Fibroblast of lung (primary cell): ENCODE results near the gene TNFSF10. TPM values are rescaled to one million over a fixed set of nuclear protein-coding genes. Genes with fewer than 3 reads are reported as not detected.

Source experiments
- DNase-seq, 2 donors: peaks; one replicate each; pipeline versions ENCODE4 v3.0.0 to v3.0.0-alpha.2; 2010; ENCODE audit warnings: low read depth in 2 of 2
- H2AFZ ChIP-seq: 2 replicates; pipeline ENCODE4 v1.5.1; 2012; ENCODE audit warnings: low read length, control low read depth, inconsistent platforms
- H3K27ac ChIP-seq: 2 replicates; pipeline ENCODE4 v1.5.1; 2011; ENCODE audit warnings: low read length, control low read depth; ENCODE audit not compliant: insufficient read depth
- H3K27me3 ChIP-seq: 2 replicates; pipeline ENCODE4 v1.5.1; 2011; ENCODE audit warnings: mild to moderate bottlenecking, low read length; ENCODE audit not compliant: control insufficient read depth, insufficient read depth
- H3K36me3 ChIP-seq: 2 replicates; pipeline ENCODE4 v1.5.1; 2011; ENCODE audit warnings: low read length; ENCODE audit not compliant: control insufficient read depth, insufficient read depth
- H3K4me1 ChIP-seq: 2 replicates; pipeline ENCODE4 v1.5.1; 2011; ENCODE audit warnings: low read length; ENCODE audit not compliant: control insufficient read depth, insufficient read depth; ENCODE audit errors: extremely low read depth
- H3K4me2 ChIP-seq: 2 replicates; pipeline ENCODE4 v1.5.1; 2011; ENCODE audit warnings: low read length, control low read depth; ENCODE audit not compliant: insufficient read depth; ENCODE audit errors: extremely low read depth
- H3K4me3 ChIP-seq, 4 experiments: fragments of 200-600 bp in 1 of 4; sonication (generic) in 1 of 4; replicated peaks in 1 of 4; 2 replicates each; pipeline ENCODE4 v1.5.1; 2011 to 2016; ENCODE audit warnings: low read length in 4 of 4, low read depth in 3 of 4, mild to moderate bottlenecking in 3 of 4, control low read depth in 2 of 4, inconsistent platforms in 1 of 4, mixed read lengths in 1 of 4; ENCODE audit not compliant: insufficient read depth in 1 of 4; ENCODE audit errors: control extremely low read depth in 1 of 4
- H3K79me2 ChIP-seq: 2 replicates; pipeline ENCODE4 v1.5.1; 2012; ENCODE audit warnings: mild to moderate bottlenecking, low read length, inconsistent platforms; ENCODE audit not compliant: control insufficient read depth, insufficient read depth
- H3K9ac ChIP-seq: 2 replicates; pipeline ENCODE4 v1.5.1; 2011; ENCODE audit warnings: mild to moderate bottlenecking, low read length, control low read depth; ENCODE audit not compliant: insufficient read depth
- H3K9me3 ChIP-seq: 2 replicates; pipeline ENCODE4 v1.5.1; 2012; ENCODE audit warnings: low read depth, low read length; ENCODE audit not compliant: control insufficient read depth, insufficient read depth
- H4K20me1 ChIP-seq: 2 replicates; pipeline ENCODE4 v1.5.1; 2011; ENCODE audit warnings: low read length; ENCODE audit not compliant: control insufficient read depth, insufficient read depth; ENCODE audit errors: extremely low read depth
- CTCF ChIP-seq, 2 donors: IDR thresholded peaks in 1 of 2; conservative IDR thresholded peaks in 1 of 2; 1 replicate in 1 of 2; 2 replicates in 1 of 2; pipeline ENCODE4 v1.5.1; 2011 to 2012; ENCODE audit warnings: low read length in 2 of 2, control low read depth in 1 of 2, inconsistent platforms in 1 of 2, low read depth in 1 of 2, mild to moderate bottlenecking in 1 of 2
- EZH2 ChIP-seq: IDR thresholded peaks from 2 replicates; pipeline ENCODE4 v1.5.1; 2012; ENCODE audit warnings: low read length, control low read depth, mild to moderate bottlenecking; ENCODE audit errors: missing control alignments
- polyA plus RNA-seq, 2 donors: library from polyadenylated mRNA; depleted of rRNA in 1 of 2; stranded (reverse) in 1 of 2; unstranded in 1 of 2; fragments of >200 nt; gene quantifications; 2 replicates each; pipeline ENCODE4 v1.2.1, GENCODE V29; 2011 to 2012; ENCODE audit warnings: missing spikeins in 1 of 2
- total RNA-seq: library from RNA; depleted of rRNA; stranded (reverse); fragments of >200 nt; gene quantifications from 2 replicates; pipeline ENCODE4 v1.2.1, GENCODE V29; 2014

The TNFSF10 gene
- total and polyA plus RNA-seq, 2 donors (not counting 1 experiment from before 2014, with no cell fraction given): 1.3 to 4.3 TPM

- H3K27me3 ChIP-seq: no peaks in the 10 kb centered on the region
- no peak overlapping the region for H2AFZ ChIP-seq
- peaks cover 9% of the 10 kb centered on the region for H3K4me1 ChIP-seq
- no peaks in the 10 kb centered on the region for H4K20me1 ChIP-seq
- no peak overlapping the region for H3K9ac ChIP-seq
- DNase-seq: no peak
- H3K79me2 ChIP-seq: no peaks in the 10 kb centered on the region
- H3K27ac ChIP-seq: no peak overlapping the region
- no peak overlapping the region for H3K4me2 ChIP-seq
- TF ChIP-seq CTCF (conservative IDR thresholded peaks at IDR 0.05 in 1 of 2, IDR thresholded peaks at IDR 0.05 in 1 of 2; ENCODE audit: low read depth in 1 of 2, low read length in 2 of 2) (no peak), EZH2 (no peak)
- H3K4me3 ChIP-seq: no peak overlapping the region
- H3K36me3 ChIP-seq: no peaks in the 10 kb centered on the region
- no peaks in the 10 kb centered on the region for H3K9me3 ChIP-seq
Observed at GRCh38 chr3:172519740-172520139, 3.5 kb downstream of the TNFSF10 start.

- TF ChIP-seq CTCF (conservative IDR thresholded peaks at IDR 0.05 in 1 of 2, IDR thresholded peaks at IDR 0.05 in 1 of 2; ENCODE audit: low read depth in 1 of 2, low read length in 2 of 2): no peak
- Histone ChIP-seq H3K79me2 (no peaks in the 10 kb centered on the region), H3K9ac (no peak overlapping the region), H3K4me2 (no peak overlapping the region), H3K4me1 (peaks cover 9% of the 10 kb centered on the region), H3K27me3 (no peaks in the 10 kb centered on the region), H3K36me3 (no peaks in the 10 kb centered on the region), H3K4me3 (no peak overlapping the region), H3K9me3 (no peaks in the 10 kb centered on the region), H3K27ac (no peak overlapping the region), H4K20me1 (no peaks in the 10 kb centered on the region), H2AFZ (no peak overlapping the region)
- DNase-seq: peak in 1 of 2 donors; percentile 36
Observed at GRCh38 chr3:172518929-172519640, 4.1 kb downstream of the TNFSF10 start.

GRCh38 chr3:172517859-172518466 is 5.3 kb downstream of the TNFSF10 start:
- no peak overlapping the region for H3K9ac ChIP-seq

More at GRCh38 chr3:172517859-172518466, 5.3 kb downstream of the TNFSF10 start:
- Histone ChIP-seq H2AFZ (no peak overlapping the region), H4K20me1 (no peaks in the 10 kb centered on the region), H3K4me3 (no peak overlapping the region), H3K4me2 (no peak overlapping the region), H3K79me2 (no peaks in the 10 kb centered on the region), H3K27ac (no peak overlapping the region), H3K4me1 (peaks cover 6% of the 10 kb centered on the region), H3K36me3 (no peaks in the 10 kb centered on the region), H3K27me3 (no peaks in the 10 kb centered on the region), H3K9me3 (no peaks in the 10 kb centered on the region)
- DNase-seq: no peak
- TF ChIP-seq CTCF (conservative IDR thresholded peaks at IDR 0.05 in 1 of 2, IDR thresholded peaks at IDR 0.05 in 1 of 2; ENCODE audit: low read depth in 1 of 2, low read length in 2 of 2) (no peak), EZH2 (no peak)
